Caco-2 (cell line): Measurements from ENCODE around the gene TMEM132A. TPM values are rescaled to one million over a fixed set of nuclear protein-coding genes. Genes with fewer than 3 reads are reported as not detected.

Source experiments
- BruUV-seq: library from RNA; stranded (reverse); fragments of 400-500 nt; replicated peaks from 2 replicates; lab custom pipeline; 2021; lab: Mats Ljungman, UMichigan
- CTCF ChIA-PET: fragments of 300-600 bp; sonication (Branson Sonifier 250); formaldehyde crosslinking; loops from one replicate; lab custom pipeline; 2022; ENCODE audit warnings: antibody characterized with exemption; lab: Charles Lee
- POLR2A ChIA-PET: fragments of 300-600 bp; sonication (Branson Sonifier 250); formaldehyde crosslinking; loops from one replicate; lab custom pipeline; 2022; ENCODE audit warnings: antibody characterized with exemption; lab: Charles Lee
- DNase-seq, 2 experiments: peaks; one replicate each; pipeline versions ENCODE4 v3.0.0 to v3.0.0-alpha.2; 2020 to 2022
- H3K27me3 ChIP-seq: replicated peaks from 2 replicates; pipeline ENCODE4 v1.6.0; 2011; ENCODE audit warnings: low read length; ENCODE audit not compliant: control insufficient read depth, insufficient read depth
- H3K36me3 ChIP-seq: 2 replicates; pipeline ENCODE4 v1.5.1; 2011; ENCODE audit warnings: low read length; ENCODE audit not compliant: control insufficient read depth, insufficient read depth
- H3K4me1 ChIP-seq: fragments of 250-450 bp; sonication (Bioruptor Pico); 2 replicates; pipeline ENCODE4 v1.5.1; 2020; ENCODE audit warnings: mild to moderate bottlenecking
- H3K4me3 ChIP-seq: 2 replicates; pipeline ENCODE4 v1.5.1; 2011; ENCODE audit warnings: low read depth, mild to moderate bottlenecking, control low read depth, low read length
- H3K9me3 ChIP-seq: fragments of 250-450 bp; sonication (Bioruptor Pico); 2 replicates; pipeline ENCODE4 v1.5.1; 2020; ENCODE audit warnings: mild to moderate bottlenecking, moderate library complexity
- H3K27ac Mint-ChIP-seq: one replicate; pipeline ENCODE4 v1.8.0; 2022; ENCODE audit warnings: mixed read lengths; ENCODE audit not compliant: unreplicated experiment
- H3K27me3 Mint-ChIP-seq: one replicate; pipeline ENCODE4 v1.8.0; 2022; ENCODE audit warnings: mixed read lengths; ENCODE audit not compliant: insufficient read depth, unreplicated experiment
- H3K36me3 Mint-ChIP-seq: one replicate; pipeline ENCODE4 v1.8.0; 2022; ENCODE audit warnings: mild to moderate bottlenecking, mixed read lengths; ENCODE audit not compliant: insufficient read depth, unreplicated experiment
- H3K4me1 Mint-ChIP-seq: one replicate; pipeline ENCODE4 v1.8.0; 2022; ENCODE audit warnings: low read depth, mixed read lengths; ENCODE audit not compliant: unreplicated experiment
- H3K4me3 Mint-ChIP-seq: one replicate; pipeline ENCODE4 v1.8.0; 2022; ENCODE audit warnings: mild to moderate bottlenecking, moderate library complexity, mixed read lengths; ENCODE audit not compliant: unreplicated experiment
- H3K9me3 Mint-ChIP-seq: one replicate; pipeline ENCODE4 v1.8.0; 2022; ENCODE audit warnings: mixed read lengths; ENCODE audit not compliant: unreplicated experiment
- intact Hi-C: fragments of 100-400 bp; cut with micrococcal nuclease; formaldehyde crosslinking; loops from one replicate; pipeline ENCODE4 v1.10.0; 2022; ENCODE audit not compliant: unreplicated experiment
- total RNA-seq: library from RNA; stranded (reverse); gene quantifications from 2 replicates; pipeline ENCODE4 v1.2.3, GENCODE V29; 2022
- TF ChIP-seq, protein P1 (sequence below), 2 experiments: fragments of 200-600 bp in 1 of 2; IDR thresholded peaks; 1 replicate in 1 of 2; 2 replicates in 1 of 2; pipeline versions ENCODE4 v1.5.1 to v1.8.0; 2011 to 2022; ENCODE audit warnings: antibody characterized with exemption in 1 of 2, control low read depth in 1 of 2, inconsistent platforms in 1 of 2, low read depth in 1 of 2, low read length in 1 of 2, mild to moderate bottlenecking in 1 of 2, moderate library complexity in 1 of 2; ENCODE audit not compliant: insufficient read depth in 1 of 2, severe bottlenecking in 1 of 2, unreplicated experiment in 1 of 2

Gene TMEM132A
- total RNA-seq, 1 experiment from 2014 or later, result 97.3 TPM

GRCh38 chr11:60952742-60953170 lies 28.5 kb downstream of the TMEM132A start:
- no peaks in the 10 kb centered on the region for H3K27me3 Mint-ChIP-seq
- no TSS peak for BruUV-seq
- peaks cover 13% of the 10 kb centered on the region for H3K4me1 Mint-ChIP-seq
- no peak for DNase-seq
- no peaks in the 10 kb centered on the region for H3K36me3 Mint-ChIP-seq
- H3K9me3 Mint-ChIP-seq, result no peaks in the 10 kb centered on the region
- intact Hi-C loops, result no loop called here
- Histone ChIP-seq H3K27me3 (no peaks in the 10 kb centered on the region), H3K4me1 (peaks cover 6% of the 10 kb centered on the region; the same call in 1 of the 2 replicates), H3K9me3 (no peaks in the 10 kb centered on the region), H3K36me3 (no peaks in the 10 kb centered on the region), H3K4me3 (no peak overlapping the region)
- no peak overlapping the region for H3K4me3 Mint-ChIP-seq
- CTCF ChIA-PET, result no interaction called here
- TF ChIP-seq, protein P1, sequence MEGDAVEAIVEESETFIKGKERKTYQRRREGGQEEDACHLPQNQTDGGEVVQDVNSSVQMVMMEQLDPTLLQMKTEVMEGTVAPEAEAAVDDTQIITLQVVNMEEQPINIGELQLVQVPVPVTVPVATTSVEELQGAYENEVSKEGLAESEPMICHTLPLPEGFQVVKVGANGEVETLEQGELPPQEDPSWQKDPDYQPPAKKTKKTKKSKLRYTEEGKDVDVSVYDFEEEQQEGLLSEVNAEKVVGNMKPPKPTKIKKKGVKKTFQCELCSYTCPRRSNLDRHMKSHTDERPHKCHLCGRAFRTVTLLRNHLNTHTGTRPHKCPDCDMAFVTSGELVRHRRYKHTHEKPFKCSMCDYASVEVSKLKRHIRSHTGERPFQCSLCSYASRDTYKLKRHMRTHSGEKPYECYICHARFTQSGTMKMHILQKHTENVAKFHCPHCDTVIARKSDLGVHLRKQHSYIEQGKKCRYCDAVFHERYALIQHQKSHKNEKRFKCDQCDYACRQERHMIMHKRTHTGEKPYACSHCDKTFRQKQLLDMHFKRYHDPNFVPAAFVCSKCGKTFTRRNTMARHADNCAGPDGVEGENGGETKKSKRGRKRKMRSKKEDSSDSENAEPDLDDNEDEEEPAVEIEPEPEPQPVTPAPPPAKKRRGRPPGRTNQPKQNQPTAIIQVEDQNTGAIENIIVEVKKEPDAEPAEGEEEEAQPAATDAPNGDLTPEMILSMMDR (IDR thresholded peaks at IDR 0.05; ENCODE audit: insufficient read depth in 1 of 2, low read depth in 1 of 2, low read length in 1 of 2, severe bottlenecking in 1 of 2, unreplicated experiment in 1 of 2), result no peak
- POLR2A ChIA-PET, result no interaction called here
- no peak overlapping the region for H3K27ac Mint-ChIP-seq

DNA sequence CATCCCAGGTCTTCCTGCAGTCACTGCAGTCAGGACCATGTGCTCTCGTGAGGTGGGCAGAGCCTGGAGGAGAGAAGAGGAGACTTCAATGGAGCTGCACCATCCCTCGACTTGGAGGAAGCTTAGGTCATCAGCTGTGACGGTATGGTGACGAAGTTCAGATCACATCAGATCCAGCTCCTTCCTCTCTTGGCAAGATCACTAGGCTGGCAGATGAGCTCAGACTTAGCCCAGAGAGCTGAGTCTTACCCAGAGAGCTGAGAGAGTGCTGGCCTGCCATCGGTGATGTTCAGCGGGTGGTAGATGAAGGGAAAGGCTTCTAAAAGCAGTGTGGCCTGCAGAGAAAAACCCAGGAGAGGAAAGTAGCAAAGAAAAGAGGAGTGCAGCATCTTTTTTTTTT lies 29.5 kb downstream of the TMEM132A start:
- peaks cover 6% of the 10 kb centered on the region; the same call in 1 of the 2 replicates for H3K4me1 ChIP-seq
- TF ChIP-seq, protein P1 (IDR thresholded peaks at IDR 0.05; ENCODE audit: insufficient read depth in 1 of 2, low read depth in 1 of 2, low read length in 1 of 2, severe bottlenecking in 1 of 2, unreplicated experiment in 1 of 2), result no peak
- H3K36me3 ChIP-seq, result no peaks in the 10 kb centered on the region
- intact Hi-C loops, result no loop called here
- no peak overlapping the region for H3K4me3 ChIP-seq
- H3K4me1 Mint-ChIP-seq, result peaks cover 13% of the 10 kb centered on the region
- DNase-seq, result no peak
- no peaks in the 10 kb centered on the region for H3K27me3 ChIP-seq
- ChIA-PET POLR2A (no interaction called here), CTCF (interaction anchor here (0.5 kb wide), 1 partner anchor 916 kb away, joined by 5 read pairs; no protein-coding TSS in a partner anchor)
- H3K27ac Mint-ChIP-seq, result no peak overlapping the region
- H3K4me3 Mint-ChIP-seq, result no peak overlapping the region
- no peaks in the 10 kb centered on the region for H3K36me3 Mint-ChIP-seq
- no TSS peak for BruUV-seq
- H3K27me3 Mint-ChIP-seq, result no peaks in the 10 kb centered on the region
- H3K9me3 ChIP-seq, result no peaks in the 10 kb centered on the region
- no peaks in the 10 kb centered on the region for H3K9me3 Mint-ChIP-seq

GRCh38 chr11:60954421-60954820 lies 30.2 kb downstream of the TMEM132A start:
- intact Hi-C loops, result no loop called here
- ChIA-PET CTCF (no interaction called here), POLR2A (no interaction called here)

More at GRCh38 chr11:60954421-60954820, 30.2 kb downstream of the TMEM132A start:
- TF ChIP-seq, protein P1 (IDR thresholded peaks at IDR 0.05; ENCODE audit: insufficient read depth in 1 of 2, low read depth in 1 of 2, low read length in 1 of 2, severe bottlenecking in 1 of 2, unreplicated experiment in 1 of 2), result no peak
- Histone ChIP-seq H3K4me1 (peaks cover 6% of the 10 kb centered on the region; the same call in 1 of the 2 replicates), H3K27me3 (no peaks in the 10 kb centered on the region), H3K4me3 (no peak overlapping the region), H3K36me3 (no peaks in the 10 kb centered on the region), H3K9me3 (no peaks in the 10 kb centered on the region)
- Mint-ChIP-seq H3K4me1 (peaks cover 13% of the 10 kb centered on the region), H3K4me3 (no peak overlapping the region), H3K27ac (no peak overlapping the region), H3K36me3 (no peaks in the 10 kb centered on the region), H3K9me3 (no peaks in the 10 kb centered on the region), H3K27me3 (no peaks in the 10 kb centered on the region)
- BruUV-seq, result no TSS peak
- no peak for DNase-seq
